ENCODE data around the gene EHMT1.
"Not testable (repeated sequence)": the region's sequence is repeated elsewhere in the genome, so short reads cannot be mapped to it uniquely, and the experiment has no call there.

Gene EHMT1

DNA sequence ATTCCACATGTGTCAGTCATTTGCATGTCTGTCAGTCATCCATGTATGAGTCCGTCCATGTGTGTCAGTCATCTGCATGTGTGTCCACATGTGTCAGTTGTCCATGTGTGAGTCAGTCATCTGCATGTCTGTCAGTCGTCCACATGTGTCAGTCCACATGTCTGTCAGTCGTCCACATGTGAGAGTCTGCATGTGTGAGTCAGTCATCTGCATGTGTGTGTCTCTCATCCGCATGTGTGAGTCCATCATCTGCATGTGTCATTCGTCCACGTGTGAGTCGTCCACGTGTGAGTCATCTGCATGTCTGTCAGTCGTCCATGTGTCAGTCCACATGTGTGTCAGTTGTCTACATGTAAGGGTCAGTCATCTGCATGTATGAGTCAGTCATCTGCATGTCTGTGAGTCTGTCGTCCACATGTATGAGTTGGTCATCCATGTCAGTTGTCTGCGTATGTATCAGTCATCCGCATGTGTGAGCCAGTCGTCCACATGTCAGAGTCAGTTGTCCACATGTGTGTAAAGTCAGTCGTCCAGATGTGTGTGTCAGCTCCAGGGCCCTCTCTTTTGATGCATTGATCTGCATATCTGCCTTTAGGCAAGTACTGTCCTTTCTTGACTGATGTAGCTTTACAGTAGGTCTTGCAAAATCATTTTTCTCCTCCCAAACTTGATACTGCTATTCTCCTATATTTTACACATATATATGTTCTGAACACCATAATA, 186.3 kb downstream of the EHMT1 start:
- peak in 1 of 3 experiments; percentile 6 for DNase-seq (ENCODE audit: low read depth in 3 of 3)

DNA sequence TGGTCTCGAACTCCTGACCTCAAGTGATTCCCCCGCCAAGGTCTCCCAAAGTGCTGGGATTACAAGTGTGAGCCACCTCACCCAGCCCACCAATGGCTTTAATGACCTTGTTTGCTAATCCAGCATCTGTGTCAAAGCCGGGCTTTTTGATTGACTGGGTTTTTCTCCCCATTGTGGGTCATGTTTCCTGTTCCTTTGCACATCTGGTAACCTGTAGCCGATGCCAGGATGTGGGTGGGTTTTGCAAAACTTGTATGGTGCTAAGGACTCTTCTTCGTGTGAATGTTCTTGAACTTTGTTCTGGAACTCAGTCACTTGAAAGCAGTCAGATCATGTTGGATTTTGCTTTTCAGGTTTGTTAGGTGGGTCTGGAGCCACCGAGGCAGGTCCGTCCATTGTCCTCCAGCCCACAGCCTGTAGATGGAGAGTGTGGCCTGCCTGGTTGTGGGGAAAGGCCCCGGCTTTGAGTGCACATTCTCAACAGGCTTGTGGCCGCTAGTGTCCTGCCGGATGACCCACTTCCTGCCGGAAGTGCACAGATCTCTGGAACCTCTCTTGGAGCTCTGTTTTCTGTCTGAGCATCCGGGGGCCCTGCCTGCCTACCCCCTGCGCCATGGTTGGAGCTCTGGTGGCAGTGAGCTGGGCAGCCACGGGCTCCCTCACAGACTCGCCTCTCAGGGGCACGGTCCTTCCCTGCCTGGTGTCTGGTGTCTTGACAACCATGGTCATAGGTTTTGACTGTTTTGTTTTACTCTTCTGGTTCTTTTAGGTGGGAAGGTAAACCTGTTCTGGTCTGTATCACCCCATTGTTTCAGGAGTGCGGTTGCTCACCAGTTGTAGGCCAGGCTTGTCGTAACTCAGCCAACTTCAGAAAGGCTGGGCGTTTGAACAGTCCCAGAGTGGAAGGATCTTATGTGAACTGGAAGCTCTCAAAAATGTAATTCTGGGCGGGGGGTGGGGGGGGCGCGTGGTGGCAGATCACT, 189.2 kb downstream of the EHMT1 start:
- no peak for DNase-seq (ENCODE audit: low read depth in 3 of 3)

DNA sequence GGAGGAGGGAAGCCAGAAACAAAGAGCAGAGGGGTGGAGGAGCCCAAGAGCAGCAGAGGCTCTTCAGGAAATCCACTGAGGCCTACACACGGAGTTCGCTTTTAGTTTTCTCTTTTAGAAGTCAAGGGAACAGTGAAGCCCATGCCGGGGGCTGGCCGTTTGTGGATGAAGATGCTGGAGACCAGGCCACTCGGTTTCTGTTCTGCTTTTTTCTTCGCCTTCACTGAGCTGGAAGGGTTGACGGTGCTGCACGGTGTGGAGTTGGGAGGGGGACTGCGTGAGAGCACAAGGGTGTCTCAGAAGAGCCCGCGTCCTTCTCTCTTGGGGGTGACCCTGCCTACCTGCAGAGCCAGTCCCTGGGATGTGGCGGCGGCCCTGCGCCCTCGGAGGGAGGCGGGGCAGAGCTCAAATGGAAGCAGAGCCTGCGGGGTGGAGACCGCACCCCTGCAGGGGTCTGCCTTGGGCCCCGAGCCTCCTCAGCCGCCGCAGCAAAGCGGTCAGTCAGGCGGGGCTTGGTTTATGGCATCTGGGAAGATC, 190.3 kb downstream of the EHMT1 start:
- DNase-seq (ENCODE audit: low read depth in 3 of 3): no peak

DNA sequence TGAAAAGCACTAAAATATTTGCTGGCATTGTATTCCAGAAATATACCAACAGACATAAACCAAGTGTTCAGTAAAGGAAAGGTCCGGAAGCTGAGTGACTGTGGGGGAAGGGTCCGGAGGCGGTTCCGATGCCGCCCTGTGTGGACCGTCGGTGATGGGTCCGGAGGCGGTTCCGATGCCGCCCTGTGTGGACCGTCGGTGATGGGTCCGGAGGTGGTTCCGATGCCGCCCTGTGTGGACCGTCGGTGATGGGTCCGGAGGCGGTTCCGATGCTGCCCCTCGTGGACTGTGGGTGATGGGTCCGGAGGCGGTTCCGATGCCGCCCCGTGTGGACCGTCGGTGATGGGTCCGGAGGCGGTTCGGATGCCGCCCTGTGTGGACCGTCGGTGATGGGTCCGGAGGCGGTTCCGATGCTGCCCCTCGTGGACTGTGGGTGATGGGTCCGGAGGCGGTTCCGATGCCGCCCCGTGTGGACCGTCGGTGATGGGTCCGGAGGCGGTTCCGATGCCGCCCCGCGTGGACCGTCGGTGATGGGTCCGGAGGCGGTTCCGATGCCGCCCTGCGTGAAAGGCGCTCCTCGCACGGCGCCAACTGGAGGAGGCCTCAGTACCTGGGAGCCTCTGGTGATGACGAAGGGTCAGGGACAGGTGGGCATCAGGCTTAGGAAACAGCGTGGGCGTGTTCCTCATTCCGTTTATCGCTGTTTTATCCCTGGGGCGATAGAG, 191.1 kb downstream of the EHMT1 start:
- DNase-seq (ENCODE audit: low read depth in 3 of 3): not testable (repeated sequence)

DNA sequence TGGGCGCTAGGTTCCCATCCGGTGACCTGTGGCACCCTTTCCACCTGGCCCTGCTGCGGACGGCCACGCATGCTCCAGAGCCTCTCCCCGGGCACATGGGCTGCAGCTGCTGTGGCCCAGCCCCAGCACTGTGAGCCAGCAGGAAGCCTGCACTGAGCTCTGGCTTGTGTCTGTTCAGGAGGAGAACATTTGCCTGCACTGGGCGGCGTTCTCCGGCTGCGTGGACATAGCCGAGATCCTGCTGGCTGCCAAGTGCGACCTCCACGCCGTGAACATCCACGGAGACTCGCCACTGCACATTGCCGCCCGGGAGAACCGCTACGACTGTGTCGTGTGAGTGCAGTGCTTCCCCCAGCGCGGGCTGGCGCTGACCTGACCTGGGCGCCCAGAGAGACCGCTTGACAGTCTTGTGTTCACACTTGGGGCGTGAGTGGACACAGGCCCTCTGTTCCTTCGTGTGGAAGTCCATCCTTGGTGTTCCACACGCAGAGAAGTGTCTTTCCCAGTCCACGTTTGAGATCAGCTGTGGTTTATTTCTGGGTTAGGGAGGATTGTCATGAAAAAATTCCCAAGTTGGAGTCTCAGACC, 192.6 kb downstream of the EHMT1 start:
- DNase-seq (ENCODE audit: low read depth in 3 of 3): no peak

DNA sequence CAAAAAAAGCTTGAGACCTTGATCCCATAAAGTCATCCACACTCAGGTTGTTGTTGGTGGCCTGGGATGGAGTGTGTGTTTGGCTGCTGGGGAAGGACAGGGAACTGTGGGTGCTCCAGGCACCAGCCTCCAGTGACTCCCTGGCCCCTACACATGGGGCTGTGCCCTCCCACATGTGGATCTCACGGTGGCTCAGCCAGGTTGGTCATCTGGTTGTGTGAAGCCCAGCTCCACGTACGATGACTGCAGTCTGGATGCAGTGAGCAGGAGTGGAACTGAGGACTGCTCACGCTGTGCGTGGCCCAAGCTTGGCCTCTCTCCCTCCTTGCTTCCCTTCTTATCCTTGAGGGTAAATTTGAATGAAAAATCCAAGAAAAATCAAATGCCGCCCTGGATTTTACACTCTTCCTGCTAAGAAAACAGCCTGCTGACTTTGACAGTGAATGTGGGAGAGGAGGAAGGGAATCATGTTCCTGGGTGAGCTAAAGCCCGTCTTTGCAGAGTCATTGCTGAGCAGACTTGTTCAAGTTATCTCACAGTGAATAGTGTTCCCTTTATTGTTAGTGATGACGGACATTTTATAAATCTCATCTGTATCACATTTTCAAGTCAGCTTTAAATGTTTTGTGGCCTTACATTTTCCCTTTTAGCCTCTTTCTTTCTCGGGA, 193.7 kb downstream of the EHMT1 start:
- no peak for DNase-seq (ENCODE audit: low read depth in 3 of 3)

DNA sequence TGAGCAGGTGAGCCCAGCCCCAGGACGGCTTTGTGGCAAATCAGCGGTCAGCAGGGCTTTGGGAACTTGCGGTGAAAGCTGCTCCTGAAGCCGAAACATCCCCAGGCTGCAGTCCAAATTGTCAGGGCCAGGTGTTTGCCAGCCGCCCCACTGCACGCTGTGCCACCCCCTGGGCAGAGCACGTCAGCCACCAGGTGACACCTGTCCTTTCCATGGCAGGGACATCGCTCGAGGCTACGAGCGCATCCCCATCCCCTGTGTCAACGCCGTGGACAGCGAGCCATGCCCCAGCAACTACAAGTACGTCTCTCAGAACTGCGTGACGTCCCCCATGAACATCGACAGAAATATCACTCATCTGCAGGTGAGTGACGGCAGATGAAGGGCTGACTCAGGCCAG, 194.4 kb downstream of the EHMT1 start:
- DNase-seq (ENCODE audit: low read depth in 3 of 3): no peak

DNA sequence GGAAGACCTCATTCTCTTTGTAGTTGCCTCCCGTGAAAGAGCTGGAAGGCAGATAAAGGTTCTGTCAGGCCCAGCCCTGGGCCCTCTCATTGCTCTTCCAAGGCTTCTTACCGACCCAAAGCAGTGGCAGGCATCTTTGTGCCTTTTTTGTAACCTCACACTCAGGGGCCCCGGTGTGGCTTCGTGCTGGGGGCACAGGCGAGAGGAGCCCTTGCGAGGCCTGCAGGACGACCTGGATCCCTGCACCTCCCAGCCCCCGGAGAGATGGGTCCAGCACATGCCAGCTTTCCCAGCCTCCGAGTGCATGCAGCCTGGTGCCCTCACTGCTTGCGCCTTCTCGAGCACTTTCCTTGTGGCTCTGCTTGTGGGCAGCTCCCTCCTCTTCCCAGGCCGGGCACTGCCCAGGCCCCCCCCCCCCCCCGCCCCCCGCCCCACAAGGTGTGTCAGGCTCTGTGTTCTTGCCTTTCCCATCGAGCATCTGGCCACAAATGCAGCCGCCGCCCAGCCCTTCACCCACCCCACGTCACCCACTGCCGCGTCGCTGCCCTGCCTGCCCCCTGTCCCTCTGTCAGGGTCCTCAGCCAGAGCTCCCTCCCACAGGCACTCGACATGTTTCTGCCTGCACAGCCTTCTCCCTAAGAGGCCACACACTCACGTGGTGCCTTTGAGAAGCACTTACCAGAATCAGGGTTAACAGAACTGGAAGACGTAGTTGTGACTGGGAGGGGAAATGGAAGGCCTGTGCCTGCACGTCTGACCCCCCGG, 195.0 kb downstream of the EHMT1 start:
- DNase-seq (ENCODE audit: low read depth in 3 of 3): no peak

DNA sequence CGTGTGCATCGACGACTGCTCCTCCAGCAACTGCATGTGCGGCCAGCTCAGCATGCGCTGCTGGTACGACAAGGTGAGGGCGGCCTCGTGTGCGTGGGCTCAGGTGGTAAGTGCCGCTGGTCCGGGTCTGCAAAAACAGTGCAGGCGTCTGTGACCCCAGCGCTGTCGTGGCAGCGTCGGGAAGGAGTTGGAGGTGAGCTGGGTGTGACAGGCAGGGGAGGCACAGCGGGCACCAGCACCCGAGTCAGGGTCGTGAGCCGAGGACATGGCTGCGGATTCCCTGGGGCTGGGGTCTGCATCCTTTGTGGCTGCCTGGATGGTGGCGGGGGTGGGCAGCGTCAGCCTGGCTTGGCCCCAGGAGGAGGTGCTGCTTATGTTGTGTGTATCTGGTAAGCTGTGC, 195.6 kb downstream of the EHMT1 start:
- DNase-seq (ENCODE audit: low read depth in 3 of 3): no peak

DNA sequence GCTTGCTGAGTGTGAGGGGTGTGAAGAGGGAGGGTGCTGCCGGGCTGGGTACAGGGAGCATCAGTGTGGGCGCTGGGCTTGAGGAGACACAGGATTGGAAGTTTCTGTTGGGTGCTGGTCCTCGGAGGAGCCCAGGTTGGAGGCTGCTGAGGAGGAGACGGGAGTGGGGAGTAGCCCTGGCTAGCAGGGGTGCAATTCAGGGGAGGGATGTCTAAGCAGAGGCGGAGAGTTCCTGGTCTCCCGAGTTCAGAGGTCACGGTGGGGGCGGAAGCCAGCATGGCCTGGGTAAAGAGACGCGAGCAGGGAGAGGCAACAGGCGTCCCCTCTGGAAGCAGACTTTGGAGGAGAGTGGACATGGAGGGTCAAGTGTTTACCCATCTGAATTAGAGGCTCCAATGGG, 196.0 kb downstream of the EHMT1 start:
- DNase-seq (ENCODE audit: low read depth in 3 of 3): no peak

DNA sequence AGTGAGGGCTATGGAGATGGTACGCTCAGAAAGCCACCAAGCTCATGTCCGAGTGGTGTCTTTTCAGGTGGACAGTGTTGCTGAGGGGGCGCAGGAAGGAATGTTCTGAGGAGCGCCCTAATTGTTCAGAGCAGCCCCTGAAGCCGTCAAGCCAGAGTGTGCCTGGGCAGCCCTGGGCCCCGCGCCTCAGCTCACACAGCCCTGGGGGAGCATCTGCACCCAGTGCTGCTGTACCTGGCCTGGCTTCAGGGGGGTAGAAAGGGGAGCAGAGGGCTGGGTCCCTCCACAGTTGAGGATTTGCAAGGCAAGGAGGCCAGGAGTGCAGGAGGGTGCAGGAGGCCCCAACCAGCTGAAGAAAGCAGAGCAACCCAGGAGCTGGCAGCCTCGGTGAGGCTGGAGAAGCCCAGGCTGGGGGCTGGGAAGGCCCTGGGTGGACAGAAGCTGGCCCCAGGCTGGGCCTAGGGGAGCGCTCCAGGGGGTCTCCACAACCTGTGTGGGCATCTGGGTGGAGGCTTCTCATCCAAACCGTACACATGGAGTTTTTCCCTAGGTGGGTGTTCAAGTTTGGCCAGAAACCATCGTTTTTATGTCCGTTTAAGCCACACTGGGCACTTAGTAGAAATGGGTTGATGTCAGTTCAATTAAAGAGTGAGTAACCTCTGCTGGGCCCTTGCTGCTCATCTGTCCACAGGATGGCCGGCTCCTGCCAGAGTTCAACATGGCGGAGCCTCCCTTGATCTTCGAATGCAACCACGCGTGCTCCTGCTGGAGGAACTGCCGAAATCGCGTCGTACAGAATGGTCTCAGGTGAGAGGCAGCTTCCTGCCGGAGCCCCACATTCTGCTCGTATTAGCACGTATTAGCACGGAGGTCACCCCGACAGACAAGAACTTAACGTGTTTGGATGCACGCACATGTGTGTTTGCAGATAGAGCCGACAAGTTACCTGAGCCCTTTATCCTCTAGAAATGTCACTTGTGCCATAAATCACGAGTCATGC, 196.8 kb downstream of the EHMT1 start:
- no peak for DNase-seq (ENCODE audit: low read depth in 3 of 3)

DNA sequence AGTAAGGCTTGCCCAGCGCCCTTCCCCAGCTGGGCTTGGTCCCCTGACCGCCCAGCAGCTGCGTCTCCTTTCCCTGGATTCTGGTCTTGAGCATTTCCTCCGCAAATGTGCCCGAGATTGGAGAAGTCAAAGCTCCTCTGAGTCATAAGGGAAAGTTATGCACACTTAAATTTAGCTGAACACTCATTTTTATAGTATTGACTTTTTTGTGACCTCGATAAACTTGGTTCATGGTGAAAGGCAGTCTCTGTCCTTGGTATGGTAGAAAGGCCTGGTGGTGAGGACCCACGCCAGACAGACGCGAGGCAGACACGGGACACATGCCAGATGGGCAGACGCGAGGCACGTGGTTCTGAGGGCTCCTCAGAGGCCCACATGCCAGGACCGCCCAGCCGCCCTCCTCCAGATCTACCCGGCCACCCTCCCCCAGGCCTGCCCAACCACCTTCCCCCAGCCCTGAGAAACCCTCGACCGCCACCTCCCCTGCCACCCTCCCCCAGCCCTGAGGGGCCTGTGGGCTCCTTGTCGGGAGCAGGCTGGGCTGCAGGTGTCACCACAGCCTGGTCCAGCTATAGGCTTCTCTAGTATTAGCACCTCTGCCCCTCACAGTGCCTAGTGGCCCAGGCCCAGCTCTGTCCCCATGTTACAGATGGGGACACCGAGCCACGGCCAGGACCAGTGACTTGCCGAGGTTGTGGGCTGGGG, 197.9 kb downstream of the EHMT1 start:
- DNase-seq (ENCODE audit: low read depth in 3 of 3): no peak

DNA sequence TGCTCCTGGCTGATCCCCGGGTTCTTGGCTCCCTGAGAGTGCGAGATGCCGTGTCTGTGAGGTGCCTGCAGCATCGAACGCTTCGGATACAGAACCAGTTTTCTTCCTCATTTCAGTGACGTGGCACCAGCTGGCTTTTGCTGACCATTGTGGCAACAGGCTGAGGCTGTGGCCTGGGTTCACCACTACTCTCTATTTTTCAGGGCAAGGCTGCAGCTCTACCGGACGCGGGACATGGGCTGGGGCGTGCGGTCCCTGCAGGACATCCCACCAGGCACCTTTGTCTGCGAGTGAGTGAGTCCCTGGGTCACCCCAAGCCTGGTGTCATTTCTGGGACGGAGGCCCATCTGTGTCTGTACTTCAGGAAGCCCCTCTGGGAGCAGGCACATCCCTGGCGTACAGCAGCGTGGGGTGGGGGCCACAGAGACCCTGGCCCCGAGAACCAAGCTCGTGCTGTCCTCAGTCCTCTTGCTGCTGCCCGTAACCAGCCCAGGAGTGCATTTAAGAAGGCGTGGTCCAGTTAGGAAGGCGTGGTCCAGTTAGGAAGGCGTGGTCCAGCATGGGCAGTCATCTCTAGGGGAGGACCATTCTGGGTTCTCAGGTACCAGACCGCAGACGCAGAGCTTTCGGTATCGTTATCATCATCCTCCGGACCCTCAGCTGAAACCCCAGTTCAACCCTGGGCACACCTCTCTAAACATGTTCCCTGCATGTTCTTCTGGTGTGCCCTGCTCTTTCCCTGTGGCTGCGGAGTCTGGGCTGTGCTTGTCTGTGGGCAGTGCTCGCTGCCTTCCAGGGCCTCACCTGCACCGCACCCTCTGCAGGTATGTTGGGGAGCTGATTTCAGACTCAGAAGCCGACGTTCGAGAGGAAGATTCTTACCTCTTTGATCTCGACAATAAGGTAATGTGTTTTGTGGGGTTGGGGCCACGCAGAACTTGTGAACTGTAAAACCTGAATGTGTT, 198.7 kb downstream of the EHMT1 start:
- no peak for DNase-seq (ENCODE audit: low read depth in 3 of 3)

DNA sequence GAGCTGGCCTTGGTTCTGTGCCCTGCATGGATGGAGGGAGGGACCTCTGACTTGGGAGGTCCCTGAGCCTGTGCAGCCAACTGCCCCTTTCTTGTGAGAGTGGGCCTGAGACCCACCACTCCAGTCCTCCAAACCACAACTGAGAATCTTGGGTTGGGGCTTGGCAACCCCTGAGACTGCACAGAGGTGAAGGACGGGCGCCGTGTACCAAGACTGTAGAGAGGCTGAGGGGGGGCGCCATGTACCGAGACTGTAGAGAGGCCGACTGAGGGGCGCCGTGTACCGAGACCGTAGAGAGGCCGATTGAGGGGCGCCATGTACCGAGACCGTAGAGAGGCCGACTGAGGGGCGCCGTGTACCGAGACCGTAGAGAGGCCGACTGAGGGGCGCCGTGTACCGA, 199.5 kb downstream of the EHMT1 start:
- DNase-seq (ENCODE audit: low read depth in 3 of 3): no peak

DNA sequence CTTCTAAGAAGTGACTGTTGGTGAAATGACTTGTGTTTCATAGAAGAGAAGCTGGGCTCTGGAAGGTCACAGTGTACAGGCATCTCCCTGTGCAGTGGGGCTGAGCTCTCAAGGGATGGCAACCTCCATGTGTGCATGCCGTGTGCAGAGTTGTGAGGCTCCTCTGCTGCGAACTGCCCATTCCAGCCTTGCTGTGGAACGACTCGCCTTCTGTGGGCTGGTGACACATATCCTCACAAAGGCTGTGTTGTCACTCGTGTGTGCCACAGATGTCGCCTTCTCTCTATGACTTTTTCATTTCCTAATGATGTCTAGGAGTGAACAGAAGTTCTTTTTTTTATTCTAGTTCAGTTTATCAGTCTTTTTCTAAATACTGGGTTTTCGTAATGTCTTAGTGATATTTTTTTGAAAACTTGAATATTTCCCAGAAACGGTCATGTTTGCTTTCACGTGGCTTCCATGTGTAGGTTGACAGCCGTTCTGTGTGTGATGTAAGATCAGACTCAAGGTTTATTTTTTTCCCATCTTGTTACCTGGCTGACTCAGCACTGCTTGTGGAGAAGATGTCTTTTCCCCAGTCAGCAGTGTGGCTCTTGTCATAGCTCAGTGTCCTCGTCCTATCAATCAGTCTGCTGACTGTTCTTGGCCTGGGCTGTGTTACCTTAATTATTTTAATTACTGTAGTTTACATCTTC, 201.5 kb downstream of the EHMT1 start:
- no peak for DNase-seq (ENCODE audit: low read depth in 3 of 3)

DNA sequence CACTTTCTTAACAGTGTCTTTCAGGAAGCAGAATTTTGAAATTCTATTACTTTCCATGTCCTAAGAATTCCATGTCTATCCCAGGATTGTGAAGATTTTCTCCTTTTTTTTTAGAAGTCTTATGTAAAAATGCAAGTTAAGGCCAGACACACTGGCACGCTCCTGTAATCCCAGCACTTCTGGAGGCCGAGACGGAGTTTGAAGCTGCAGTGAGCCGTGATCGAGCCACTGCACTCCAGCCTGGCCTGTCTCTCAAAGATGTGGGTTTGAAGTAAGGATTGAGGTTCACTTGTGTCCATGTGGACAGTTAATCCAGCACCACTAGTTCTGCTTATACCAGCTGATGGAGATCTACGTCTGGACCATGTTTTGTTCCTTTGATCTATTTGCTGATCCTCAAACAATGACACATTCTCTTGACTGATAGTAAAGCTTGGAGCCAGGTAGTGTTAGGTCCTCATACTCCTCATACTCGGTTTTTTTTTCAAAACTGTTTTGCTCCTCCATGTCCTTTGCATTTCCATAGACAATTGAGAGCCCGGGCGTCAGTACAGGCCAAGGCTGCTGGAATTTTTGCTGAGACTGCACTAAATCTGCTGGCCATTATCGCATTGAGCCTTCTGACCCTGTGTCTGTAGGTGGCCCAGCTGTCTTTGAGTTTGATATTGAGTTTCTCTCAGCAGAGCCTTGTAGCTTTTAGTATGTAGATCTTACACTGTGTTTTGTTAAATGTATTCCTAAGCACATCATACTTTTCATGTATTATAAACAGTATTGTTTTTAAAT, 205.4 kb downstream of the EHMT1 start:
- DNase-seq (ENCODE audit: low read depth in 3 of 3): no peak

Measured in stimulated activated CD4-positive, alpha-beta T cell treated with anti-CD3 and anti-CD28 coated beads, TNF-alpha, amount 100 ng/mL, for 24 hours (primary cell).